ENCODE data around the gene ZNF319.

The ZNF319 gene

GRCh38 chr16:57971848-57972247 lies 28.6 kb downstream of the ZNF319 start:
- no peak for TF ChIP-seq GATA2 (IDR thresholded peaks at IDR 0.05; ENCODE audit: low read depth, low read length)
- TF ChIP-seq GATA3 (IDR thresholded peaks at IDR 0.05; ENCODE audit: low read depth, low read length) = no peak

GRCh38 chr16:57970970-57971369 lies 29.5 kb downstream of the ZNF319 start, which contains the start of gene CNGB1:
Gene CNGB1, minus strand, starts transcription at chr16:57971128. Its CDS starts 3,842 bp downstream, at chr16:57967286.
- TF ChIP-seq GATA3 (IDR thresholded peaks at IDR 0.05; ENCODE audit: low read depth, low read length) (no peak), GATA2 (IDR thresholded peaks at IDR 0.05; ENCODE audit: low read depth, low read length) (no peak)

GRCh38 chr16:57970319-57970718 lies 30.2 kb downstream of the ZNF319 start:
- TF ChIP-seq GATA2 (IDR thresholded peaks at IDR 0.05; ENCODE audit: low read depth, low read length) = no peak
- no peak for TF ChIP-seq GATA3 (IDR thresholded peaks at IDR 0.05; ENCODE audit: low read depth, low read length)

- TF ChIP-seq GATA2 (IDR thresholded peaks at IDR 0.05; ENCODE audit: low read depth, low read length) (no peak), GATA3 (IDR thresholded peaks at IDR 0.05; ENCODE audit: low read depth, low read length) (no peak)
Measured at GRCh38 chr16:57969451-57970123, 30.9 kb downstream of the ZNF319 start.

- TF ChIP-seq GATA3 (IDR thresholded peaks at IDR 0.05; ENCODE audit: low read depth, low read length) (no peak), GATA2 (IDR thresholded peaks at IDR 0.05; ENCODE audit: low read depth, low read length) (no peak)
Measured at GRCh38 chr16:57967916-57968315, 32.6 kb downstream of the ZNF319 start.

GRCh38 chr16:57966986-57967385 lies 33.5 kb downstream of the ZNF319 start:
- TF ChIP-seq GATA2 (IDR thresholded peaks at IDR 0.05; ENCODE audit: low read depth, low read length) = no peak
- no peak for TF ChIP-seq GATA3 (IDR thresholded peaks at IDR 0.05; ENCODE audit: low read depth, low read length)

GRCh38 chr16:57966204-57966771 lies 34.2 kb downstream of the ZNF319 start:
- no peak for TF ChIP-seq GATA3 (IDR thresholded peaks at IDR 0.05; ENCODE audit: low read depth, low read length)

- TF ChIP-seq GATA2 (IDR thresholded peaks at IDR 0.05; ENCODE audit: low read depth, low read length) = no peak
- TF ChIP-seq GATA3 (IDR thresholded peaks at IDR 0.05; ENCODE audit: low read depth, low read length) = no peak
Measured at GRCh38 chr16:57964157-57964700, 36.2 kb downstream of the ZNF319 start.

- no peak for TF ChIP-seq GATA3 (IDR thresholded peaks at IDR 0.05; ENCODE audit: low read depth, low read length)
- TF ChIP-seq GATA2 (IDR thresholded peaks at IDR 0.05; ENCODE audit: low read depth, low read length) = no peak
Measured at GRCh38 chr16:57962756-57963155, 37.7 kb downstream of the ZNF319 start.

- TF ChIP-seq GATA2 (IDR thresholded peaks at IDR 0.05; ENCODE audit: low read depth, low read length) (no peak), GATA3 (IDR thresholded peaks at IDR 0.05; ENCODE audit: low read depth, low read length) (no peak)
Measured at GRCh38 chr16:57962046-57962445, 38.4 kb downstream of the ZNF319 start.

GRCh38 chr16:57961538-57961937 lies 38.9 kb downstream of the ZNF319 start:
- TF ChIP-seq GATA3 (IDR thresholded peaks at IDR 0.05; ENCODE audit: low read depth, low read length) (no peak), GATA2 (IDR thresholded peaks at IDR 0.05; ENCODE audit: low read depth, low read length) (no peak)

- TF ChIP-seq GATA3 (IDR thresholded peaks at IDR 0.05; ENCODE audit: low read depth, low read length) (no peak), GATA2 (IDR thresholded peaks at IDR 0.05; ENCODE audit: low read depth, low read length) (no peak)
Measured at GRCh38 chr16:57960826-57961472, 39.5 kb downstream of the ZNF319 start.

- TF ChIP-seq GATA3 (IDR thresholded peaks at IDR 0.05; ENCODE audit: low read depth, low read length) (no peak), GATA2 (IDR thresholded peaks at IDR 0.05; ENCODE audit: low read depth, low read length) (no peak)
Measured at GRCh38 chr16:57960310-57960709, 40.2 kb downstream of the ZNF319 start.

GRCh38 chr16:57959804-57960203 lies 40.7 kb downstream of the ZNF319 start:
- TF ChIP-seq GATA2 (IDR thresholded peaks at IDR 0.05; ENCODE audit: low read depth, low read length) (no peak), GATA3 (IDR thresholded peaks at IDR 0.05; ENCODE audit: low read depth, low read length) (no peak)

GRCh38 chr16:57959121-57959520 lies 41.4 kb downstream of the ZNF319 start:
- TF ChIP-seq GATA3 (IDR thresholded peaks at IDR 0.05; ENCODE audit: low read depth, low read length) = no peak
- no peak for TF ChIP-seq GATA2 (IDR thresholded peaks at IDR 0.05; ENCODE audit: low read depth, low read length)

Measured in SH-SY5Y (cell line).